Gastroesophageal sphincter (tissue), 3 donors: ENCODE measurements around the gene ZNF445.

ENCODE experiments used
- CTCF ChIP-seq, 4 experiments: fragments of 200-600 bp in 2 of 4; fragments of 450-650 bp in 2 of 4; sonication (generic) in 1 of 4; IDR thresholded peaks; one replicate each; pipeline ENCODE4 v1.5.1; 2017 to 2019; ENCODE audit warnings: antibody characterized with exemption in 4 of 4, mild to moderate bottlenecking in 2 of 4, moderate library complexity in 2 of 4
- EP300 ChIP-seq: sonication (generic); formaldehyde crosslinking; IDR thresholded peaks from one replicate; pipeline ENCODE4 v1.6.1; 2017; ENCODE audit warnings: antibody characterized with exemption, mild to moderate bottlenecking
- POLR2A ChIP-seq, 2 donors: fragments of 450-650 bp; IDR thresholded peaks; one replicate each; pipeline ENCODE4 v1.6.1; 2017; ENCODE audit warnings: antibody characterized with exemption in 2 of 2, mild to moderate bottlenecking in 2 of 2, moderate library complexity in 1 of 2

GRCh38 chr3:44436181-44436580 lies 41.3 kb downstream of the ZNF445 start:
- TF ChIP-seq CTCF (IDR thresholded peaks at IDR 0.05) (no peak), EP300 (no peak), POLR2A (IDR thresholded peaks at IDR 0.05) (no peak)
